Common myeloid progenitor, CD34-positive (primary cell): ENCODE data around the gene MCAM.
A peak's percentile ranks its signal among the peaks of the same experiment; 100 is the strongest.

ENCODE experiments used
- CTCF ChIA-PET: fragments of 350-600 bp; sonication (Branson Sonifier 250); formaldehyde crosslinking; loops from one replicate; lab custom pipeline; 2021; ENCODE audit warnings: antibody characterized with exemption; lab: Charles Lee
- POLR2A ChIA-PET: fragments of 350-600 bp; sonication (Branson Sonifier 250); formaldehyde crosslinking; loops from one replicate; lab custom pipeline; 2021; ENCODE audit warnings: antibody characterized with exemption; lab: Charles Lee
- DNase-seq, 3 donors: peaks; one replicate each; pipeline versions ENCODE4 v3.0.0 to v3.0.0-alpha.2; 2013
- H3K27ac ChIP-seq, 2 experiments: 1 replicate in 1 of 2; 2 replicates in 1 of 2; pipeline ENCODE4 v1.7.0; 2013; ENCODE audit warnings: inconsistent platforms in 2 of 2, low read length in 2 of 2, mild to moderate bottlenecking in 2 of 2, low read depth in 1 of 2, moderate library complexity in 1 of 2; ENCODE audit not compliant: severe bottlenecking in 2 of 2, insufficient read depth in 1 of 2, poor library complexity in 1 of 2
- H3K27me3 ChIP-seq, 5 experiments: replicated peaks in 2 of 5; 1 replicate in 3 of 5; 2 replicates in 2 of 5; pipeline versions ENCODE4 v1.6.1 to v1.7.0; 2013; ENCODE audit warnings: low read length in 4 of 5, mild to moderate bottlenecking in 2 of 5, moderate library complexity in 2 of 5, inconsistent platforms in 1 of 5; ENCODE audit not compliant: insufficient read depth in 5 of 5, control insufficient read depth in 4 of 5
- H3K36me3 ChIP-seq, 4 experiments: 1 replicate in 2 of 4; 2 replicates in 2 of 4; pipeline versions ENCODE4 v1.6.1 to v1.7.0; 2013; ENCODE audit warnings: low read length in 3 of 4, control low read depth in 1 of 4, mild to moderate bottlenecking in 1 of 4; ENCODE audit not compliant: control insufficient read depth in 4 of 4, insufficient read depth in 4 of 4
- H3K4me1 ChIP-seq, 4 experiments: 1 replicate in 3 of 4; 2 replicates in 1 of 4; pipeline versions ENCODE4 v1.6.1 to v1.7.1; 2013; ENCODE audit warnings: low read length in 3 of 4, mild to moderate bottlenecking in 3 of 4, control low read depth in 1 of 4, inconsistent platforms in 1 of 4, moderate library complexity in 1 of 4; ENCODE audit not compliant: control insufficient read depth in 4 of 4, insufficient read depth in 4 of 4; ENCODE audit errors: control extremely low read depth in 1 of 4
- H3K4me3 ChIP-seq, 7 experiments: 1 replicate in 4 of 7; 2 replicates in 3 of 7; pipeline versions ENCODE4 v1.5.1 to v1.7.0; 2013; ENCODE audit warnings: mild to moderate bottlenecking in 7 of 7, low read length in 6 of 7, moderate library complexity in 6 of 7, inconsistent platforms in 2 of 7, low read depth in 2 of 7, control low read depth in 1 of 7; ENCODE audit not compliant: insufficient read depth in 4 of 7, control insufficient read depth in 1 of 7; ENCODE audit errors: extremely low read depth in 1 of 7
- H3K9me3 ChIP-seq, 5 experiments: 1 replicate in 4 of 5; 2 replicates in 1 of 5; pipeline versions ENCODE4 v1.6.1 to v1.7.1; 2013; ENCODE audit warnings: low read length in 4 of 5, mild to moderate bottlenecking in 2 of 5, inconsistent platforms in 1 of 5, low read depth in 1 of 5, moderate library complexity in 1 of 5; ENCODE audit not compliant: control insufficient read depth in 4 of 5, insufficient read depth in 2 of 5; ENCODE audit errors: control extremely low read depth in 1 of 5
- WGBS: methylation state at CpG from one replicate; pipeline ENCODE4 v1.1.5; 2013; ENCODE audit not compliant: insufficient coverage; 5-methylcytosine and 5-hydroxymethylcytosine counted together

Gene MCAM

DNA sequence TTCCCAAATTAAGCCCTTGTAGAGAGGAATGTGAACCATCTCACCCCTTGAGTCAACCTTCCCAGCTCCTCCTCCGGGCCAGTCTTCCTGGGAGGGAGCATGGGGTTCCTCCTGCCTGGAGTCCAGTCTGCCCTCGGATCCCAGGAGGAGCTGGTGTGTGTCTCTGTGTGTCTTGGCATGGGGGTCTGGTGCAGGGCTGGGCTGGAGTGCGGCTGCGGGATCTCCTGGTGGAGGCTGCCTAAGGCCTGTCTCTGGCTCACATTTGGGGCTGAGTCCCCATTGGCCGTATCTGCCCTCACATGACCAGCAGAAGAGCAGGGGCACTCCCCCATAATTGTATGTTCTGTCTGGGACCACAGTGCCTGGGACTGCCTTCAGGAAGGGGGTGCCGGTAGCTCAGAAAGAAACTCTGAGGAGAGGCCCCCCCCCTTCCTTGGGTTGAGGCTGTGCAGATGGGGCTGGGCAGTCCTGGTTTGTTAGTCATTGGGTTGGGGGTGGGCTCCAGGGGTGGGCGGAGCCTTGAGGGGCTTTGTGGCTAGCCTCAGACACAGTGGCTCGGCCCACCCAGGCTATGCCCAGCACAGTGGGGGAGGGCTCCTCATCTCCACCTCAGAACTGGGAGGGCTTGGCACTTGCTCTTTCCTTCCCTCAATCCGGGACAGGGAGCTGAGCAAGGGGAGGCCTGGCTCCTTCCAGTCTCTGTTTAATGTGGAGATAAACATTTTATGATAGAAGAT, 20.8 kb upstream of the MCAM start:
- CTCF ChIA-PET: interaction anchor here (0.7 to 12.0 kb wide), 15 partner anchors 12 to 186 kb away, joined by 3 to 90 read pairs (median 4); no protein-coding TSS in a partner anchor
- POLR2A ChIA-PET: interaction anchor here (0.6 kb wide), 1 partner anchor 48 kb away, joined by 3 read pairs; no protein-coding TSS in a partner anchor
- Histone ChIP-seq H3K4me1 (peaks cover 0 to 49% (median 44%) of the 10 kb centered on the region in 4 experiments), H3K27me3 (peaks cover 0 to 44% (median 15%) of the 10 kb centered on the region in 5 experiments), H3K9me3 (no peaks in the 10 kb centered on the region), H3K27ac (no peak overlapping the region), H3K4me3 (no peak overlapping the region), H3K36me3 (peaks cover 4 to 15% (median 10%) of the 10 kb centered on the region in 4 experiments)
- peak in 1 of 3 donors; percentile 32 for DNase-seq
- 89% methylated on average over 3 of the region's 9 CpGs for WGBS

DNA sequence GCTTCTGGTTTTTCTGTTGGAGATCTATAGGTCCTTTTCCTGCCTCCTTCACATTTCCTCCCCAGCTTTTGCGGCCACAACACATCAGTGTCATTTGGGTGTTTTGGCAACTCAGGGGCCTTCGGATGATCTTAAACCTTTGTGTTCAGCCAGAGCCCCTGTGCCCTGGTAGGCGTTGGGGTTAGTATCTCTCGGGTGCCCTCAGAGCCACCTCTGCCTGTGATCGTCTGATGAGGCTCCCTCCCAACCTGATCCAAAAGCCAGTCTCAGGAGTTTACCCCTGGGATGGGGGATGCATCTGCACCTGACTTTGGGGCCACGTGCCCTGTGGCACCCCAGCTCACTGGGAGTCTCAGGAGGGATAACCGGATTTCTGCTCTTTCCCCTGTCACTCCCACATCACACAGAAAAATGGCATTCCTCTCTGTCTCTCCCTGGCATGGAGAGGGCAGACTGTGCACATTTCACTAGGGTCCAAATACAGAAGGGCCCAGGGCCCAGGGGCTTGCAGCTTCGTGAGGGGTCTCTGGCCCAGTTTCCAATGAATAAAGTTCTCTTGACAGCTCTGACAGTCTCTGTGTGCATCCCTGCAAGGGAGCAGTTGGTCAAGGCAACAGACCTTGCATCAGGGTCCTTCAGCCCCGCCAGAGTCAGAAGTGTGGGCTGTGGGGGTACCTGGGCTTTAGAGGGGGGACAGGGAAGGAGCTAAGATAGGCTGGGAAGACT, 20.0 kb upstream of the MCAM start:
- no peak for DNase-seq
- Histone ChIP-seq H3K27me3 (peaks cover 0 to 36% (median 13%) of the 10 kb centered on the region in 5 experiments), H3K4me1 (peaks cover 0 to 49% (median 44%) of the 10 kb centered on the region in 4 experiments), H3K27ac (no peak overlapping the region), H3K4me3 (no peak overlapping the region), H3K36me3 (peaks cover 4 to 15% (median 10%) of the 10 kb centered on the region in 4 experiments), H3K9me3 (no peaks in the 10 kb centered on the region)
- ChIA-PET POLR2A (no interaction called here), CTCF (interaction anchor here (0.8 to 12.0 kb wide), 7 partner anchors 11 to 138 kb away, joined by 4 to 90 read pairs (median 7); no protein-coding TSS in a partner anchor)
- 95% methylated on average over 9 of the region's 9 CpGs for WGBS

DNA sequence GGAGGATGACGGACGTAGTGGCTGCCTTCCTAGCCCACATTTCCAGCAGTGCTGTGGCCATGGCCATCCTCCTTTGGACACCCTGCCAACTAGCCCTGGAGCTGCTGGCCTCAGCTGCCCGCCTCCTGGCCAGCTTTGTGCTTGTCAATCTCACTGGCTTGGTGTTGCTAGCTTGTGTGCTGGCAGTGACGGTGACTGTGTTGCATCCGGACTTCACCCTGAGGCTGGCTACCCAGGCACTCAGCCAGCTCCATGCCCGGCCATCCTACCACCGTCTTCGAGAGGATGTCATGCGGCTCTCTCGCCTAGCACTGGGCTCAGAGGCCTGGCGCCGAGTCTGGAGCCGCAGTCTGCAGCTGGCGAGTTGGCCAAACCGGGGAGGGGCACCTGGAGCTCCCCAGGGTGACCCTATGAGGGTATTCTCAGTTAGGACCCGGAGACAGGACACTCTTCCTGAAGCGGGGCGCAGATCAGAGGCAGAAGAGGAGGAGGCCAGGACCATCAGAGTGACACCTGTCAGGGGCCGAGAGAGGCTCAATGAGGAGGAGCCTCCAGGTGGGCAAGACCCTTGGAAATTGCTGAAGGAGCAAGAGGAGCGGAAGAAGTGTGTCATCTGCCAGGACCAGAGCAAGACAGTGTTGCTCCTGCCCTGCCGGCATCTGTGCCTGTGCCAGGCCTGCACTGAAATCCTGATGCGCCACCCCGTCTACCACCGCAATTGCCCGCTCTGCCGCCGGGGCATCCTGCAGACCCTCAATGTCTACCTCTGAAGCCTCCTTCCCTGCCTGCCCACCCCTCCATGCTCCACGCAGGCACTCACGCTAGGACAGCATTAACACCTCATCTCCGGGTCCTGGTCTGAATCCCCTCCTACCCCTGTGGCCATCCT, 19.0 kb upstream of the MCAM start:
- no peak for DNase-seq
- Histone ChIP-seq H3K36me3 (peaks cover 4 to 15% (median 10%) of the 10 kb centered on the region in 4 experiments), H3K4me3 (peak overlapping the region in 4 of 7 experiments; percentile 91 to 96 (median 94)), H3K27me3 (peaks cover 0 to 26% (median 12%) of the 10 kb centered on the region in 5 experiments), H3K27ac (peak overlapping the region in 1 of 2 experiments; percentile 90), H3K9me3 (no peaks in the 10 kb centered on the region), H3K4me1 (peaks cover 0 to 42% (median 36%) of the 10 kb centered on the region in 4 experiments)
- POLR2A ChIA-PET: no interaction called here
- CTCF ChIA-PET: interaction anchor here (1.1 to 12.0 kb wide), 4 partner anchors 13 to 38 kb away, joined by 3 to 90 read pairs (median 33); no protein-coding TSS in a partner anchor
- WGBS: 95% methylated on average over 29 of the region's 30 CpGs

DNA sequence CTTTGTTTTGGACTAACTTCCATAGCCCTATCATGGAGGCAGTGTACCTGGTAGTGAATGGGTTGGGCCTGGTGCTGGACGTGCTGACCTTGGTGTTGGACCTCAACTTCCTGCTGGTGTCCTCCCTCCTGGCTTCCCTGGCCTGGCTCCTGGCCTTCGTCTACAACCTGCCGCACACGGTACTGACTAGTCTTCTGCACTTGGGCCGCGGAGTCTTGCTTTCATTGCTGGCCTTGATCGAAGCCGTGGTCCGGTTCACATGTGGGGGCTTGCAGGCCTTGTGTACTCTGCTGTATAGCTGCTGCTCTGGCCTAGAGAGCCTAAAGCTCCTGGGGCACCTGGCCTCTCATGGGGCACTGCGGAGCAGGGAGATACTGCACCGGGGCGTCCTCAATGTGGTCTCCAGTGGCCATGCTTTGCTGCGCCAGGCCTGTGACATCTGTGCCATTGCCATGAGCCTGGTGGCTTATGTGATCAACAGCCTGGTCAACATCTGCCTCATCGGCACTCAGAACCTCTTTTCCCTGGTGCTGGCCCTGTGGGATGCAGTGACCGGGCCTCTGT, 18.2 kb upstream of the MCAM start:
- DNase-seq: no peak
- Histone ChIP-seq H3K27ac (peak overlapping the region in 1 of 2 experiments; percentile 90), H3K36me3 (peaks cover 4 to 15% (median 10%) of the 10 kb centered on the region in 4 experiments), H3K4me3 (peak overlapping the region; percentile 53 to 96 (median 93)), H3K9me3 (no peaks in the 10 kb centered on the region), H3K27me3 (peaks cover 0 to 19% (median 12%) of the 10 kb centered on the region in 5 experiments), H3K4me1 (peaks cover 0 to 36% (median 29%) of the 10 kb centered on the region in 4 experiments)
- CTCF ChIA-PET: interaction anchor here (0.7 to 12.0 kb wide), 4 partner anchors 13 to 39 kb away, joined by 3 to 90 read pairs (median 32); no protein-coding TSS in a partner anchor
- POLR2A ChIA-PET: no interaction called here
- WGBS: 83% methylated on average over 15 of the region's 15 CpGs

DNA sequence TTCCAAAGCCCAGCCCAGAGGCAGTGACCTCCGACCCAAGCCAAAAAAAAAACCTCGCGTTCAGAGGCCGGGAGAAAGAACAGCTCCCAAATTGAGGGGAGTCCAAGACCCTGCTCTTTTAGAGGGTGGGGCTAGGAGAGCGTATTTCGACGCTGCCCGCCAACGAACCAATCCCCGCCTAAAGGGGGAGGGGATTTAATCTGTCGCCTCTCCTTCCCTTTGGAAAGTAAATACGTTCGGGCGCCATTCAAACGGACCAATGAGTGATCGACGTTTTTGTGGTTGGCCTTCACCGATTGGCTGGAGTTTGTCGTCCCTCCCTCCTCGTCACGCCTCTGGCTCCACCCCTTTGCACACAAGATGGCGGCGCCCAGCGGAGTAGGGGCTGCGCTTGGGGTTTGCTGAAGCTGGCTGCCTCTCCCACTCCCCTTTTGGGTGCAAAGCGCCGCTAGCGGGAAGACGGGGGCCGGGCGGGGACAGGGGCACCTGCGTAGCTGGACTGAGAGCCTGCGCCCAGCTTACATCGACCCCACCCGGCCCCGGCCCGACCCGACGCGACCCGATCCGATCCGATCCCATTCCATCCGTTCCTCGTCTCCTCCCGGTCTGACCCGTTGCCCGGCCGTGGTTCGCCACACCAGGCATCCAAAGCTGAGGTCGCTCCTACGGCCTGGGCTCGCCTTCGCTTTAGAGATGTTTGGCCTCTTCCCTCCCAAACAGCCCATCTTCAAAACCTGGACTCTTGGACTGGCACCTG, 17.4 kb upstream of the MCAM start, which contains the start of gene RNF26:
TSS of gene RNF26 (plus strand) at position 354 of the 757 bp plus-strand sequence. CDS start 596 bp downstream, outside the sequence.
- ChIA-PET CTCF (interaction anchor here (0.7 to 8.3 kb wide), 2 partner anchors 12 to 22 kb away, joined by 3 to 90 read pairs; no protein-coding TSS in a partner anchor), POLR2A (no interaction called here)
- H3K4me1 ChIP-seq: peaks cover 0 to 29% (median 21%) of the 10 kb centered on the region in 4 experiments
- H3K36me3 ChIP-seq: peaks cover 4 to 15% (median 10%) of the 10 kb centered on the region in 4 experiments
- peak; percentile 98 for DNase-seq
- no peaks in the 10 kb centered on the region for H3K9me3 ChIP-seq
- 0% methylated on average over 49 of the region's 54 CpGs for WGBS
- H3K4me3 ChIP-seq: peak within 1 kb of the TSS; percentile 53 to 96 (median 93)
- H3K27ac ChIP-seq: peak within 1 kb of the TSS; percentile 79 to 90
- peaks cover 0 to 10% (median 10%) of the 10 kb centered on the region in 5 experiments for H3K27me3 ChIP-seq
